Endothelial cell of umbilical vein (primary cell): Measurements from ENCODE around the gene BPIFA2. TPM values are rescaled to one million over a fixed set of nuclear protein-coding genes. Genes with fewer than 3 reads are reported as not detected.

Source experiments
- BruUV-seq: library from RNA; stranded (reverse); fragments of 400-500 nt; replicated peaks from 2 replicates; lab custom pipeline; 2021; lab: Mats Ljungman, UMichigan
- CTCF ChIA-PET: fragments of 300-600, 350-600 bp; sonication (Branson Sonifier 250); formaldehyde crosslinking; loops from one replicate; lab custom pipeline; 2021; ENCODE audit warnings: antibody characterized with exemption, inconsistent platforms; lab: Charles Lee
- POLR2A ChIA-PET: fragments of 300-600, 350-600 bp; sonication (Branson Sonifier 250); formaldehyde crosslinking; loops from one replicate; lab custom pipeline; 2021; ENCODE audit warnings: antibody characterized with exemption, inconsistent platforms; lab: Charles Lee
- DNase-seq: peaks from one replicate; pipeline ENCODE4 v3.0.0-alpha.2; 2011; ENCODE audit warnings: low read depth, low spot score
- FAIRE-seq: peaks from 2 replicates; lab custom pipeline; 2011; peaks lifted over from hg19 to GRCh38; lab: Jason Lieb, UNC
- H2AFZ ChIP-seq: 2 replicates; pipeline ENCODE4 v1.6.0; 2012; ENCODE audit warnings: low read depth, low read length, control low read depth, inconsistent platforms
- H3K27ac ChIP-seq: 2 replicates; pipeline ENCODE4 v1.5.1; 2011; ENCODE audit warnings: low read depth, mild to moderate bottlenecking, control low read depth, low read length, moderate library complexity; ENCODE audit not compliant: insufficient read depth
- H3K27me3 ChIP-seq, 2 experiments: 2 replicates each; pipeline versions ENCODE4 v1.6.0 to v1.6.1; 2011; ENCODE audit warnings: low read length in 2 of 2, mixed read lengths in 1 of 2; ENCODE audit not compliant: control insufficient read depth in 2 of 2, insufficient read depth in 2 of 2
- H3K36me3 ChIP-seq, 2 experiments: 2 replicates in 1 of 2; 3 replicates in 1 of 2; pipeline ENCODE4 v1.5.1; 2011; ENCODE audit warnings: low read length in 2 of 2, mild to moderate bottlenecking in 1 of 2, moderate library complexity in 1 of 2; ENCODE audit not compliant: control insufficient read depth in 2 of 2, insufficient read depth in 2 of 2; ENCODE audit errors: extremely low read depth in 1 of 2
- H3K4me1 ChIP-seq: 3 replicates; pipeline ENCODE4 v1.5.1; 2011; ENCODE audit warnings: mild to moderate bottlenecking, low read length; ENCODE audit not compliant: control insufficient read depth, insufficient read depth; ENCODE audit errors: extremely low read depth
- H3K4me2 ChIP-seq: 2 replicates; pipeline ENCODE4 v1.6.1; 2011; ENCODE audit warnings: low read length, control low read depth, mixed read lengths; ENCODE audit not compliant: insufficient read depth
- H3K4me3 ChIP-seq, 3 experiments: fragments of 200-600 bp in 1 of 3; sonication (generic), shearing (Covaris generic) in 1 of 3; replicated peaks in 1 of 3; 2 replicates each; pipeline ENCODE4 v1.5.1; 2011 to 2016; ENCODE audit warnings: control low read depth in 3 of 3, low read length in 3 of 3, mild to moderate bottlenecking in 2 of 3, inconsistent platforms in 1 of 3, low read depth in 1 of 3, moderate library complexity in 1 of 3; ENCODE audit not compliant: insufficient read depth in 1 of 3
- H3K79me2 ChIP-seq: 2 replicates; pipeline ENCODE4 v1.6.0; 2012; ENCODE audit warnings: low read length, inconsistent platforms; ENCODE audit not compliant: control insufficient read depth, insufficient read depth
- H3K9ac ChIP-seq: replicated peaks from 2 replicates; pipeline ENCODE3; 2011; ENCODE audit warnings: low read length, control low read depth; ENCODE audit not compliant: insufficient read depth; ENCODE audit errors: extremely low read depth
- H3K9me1 ChIP-seq: replicated peaks from 3 replicates; pipeline ENCODE4 v1.6.0; 2011; ENCODE audit warnings: mild to moderate bottlenecking, low read length; ENCODE audit not compliant: control insufficient read depth, insufficient read depth; ENCODE audit errors: extremely low read depth
- H3K9me3 ChIP-seq: replicated peaks from 2 replicates; pipeline ENCODE4 v1.5.1; 2012; ENCODE audit warnings: low read length, inconsistent platforms; ENCODE audit not compliant: control insufficient read depth, insufficient read depth
- H4K20me1 ChIP-seq: replicated peaks from 2 replicates; pipeline ENCODE3; 2011; ENCODE audit warnings: mild to moderate bottlenecking, low read length; ENCODE audit not compliant: control insufficient read depth, insufficient read depth; ENCODE audit errors: extremely low read depth
- CTCF ChIP-seq, 2 donors: IDR thresholded peaks; 1 replicate in 1 of 2; 2 replicates in 1 of 2; pipeline ENCODE4 v1.5.1; 2011; ENCODE audit warnings: low read length in 2 of 2, mild to moderate bottlenecking in 2 of 2, moderate library complexity in 2 of 2, control low read depth in 1 of 2, inconsistent platforms in 1 of 2, low read depth in 1 of 2; ENCODE audit not compliant: insufficient read depth in 1 of 2; ENCODE audit errors: extremely low read depth in 1 of 2
- FOS ChIP-seq: IDR thresholded peaks from 2 replicates; pipeline ENCODE4 v1.6.1; 2011; ENCODE audit warnings: mild to moderate bottlenecking, low read length, moderate library complexity, borderline replicate concordance; ENCODE audit not compliant: insufficient read depth
- GATA2 ChIP-seq: IDR thresholded peaks from 2 replicates; pipeline ENCODE4 v1.7.0; 2011; ENCODE audit warnings: low read depth, mild to moderate bottlenecking, moderate library complexity, mixed read lengths, low read length; ENCODE audit not compliant: insufficient read length, insufficient read depth
- JUN ChIP-seq: IDR thresholded peaks from 2 replicates; pipeline ENCODE4 v1.6.1; 2011; ENCODE audit warnings: borderline replicate concordance, low read depth; ENCODE audit not compliant: insufficient read length, insufficient read depth
- MAX ChIP-seq: IDR thresholded peaks from 2 replicates; pipeline ENCODE4 v1.6.1; 2011; ENCODE audit not compliant: insufficient read depth, insufficient read length
- MYC ChIP-seq: IDR thresholded peaks from one replicate; pipeline ENCODE4 v1.6.1; 2011; ENCODE audit warnings: mild to moderate bottlenecking, low read depth, low read length
- dilution Hi-C: fragments of 300-500 bp; cut with MboI; formaldehyde crosslinking; loops from one replicate; pipeline ENCODE4 v1.15.0; 2019; ENCODE audit warnings: low sequenced_read_pairs; ENCODE audit not compliant: extremely low pct_ligation_motif_present
- intact Hi-C: fragments of 100-400 bp; cut with micrococcal nuclease; formaldehyde crosslinking; loops from one replicate; pipeline ENCODE4 v1.10.0; 2022
- polyA plus RNA-seq, 4 experiments: library from polyadenylated mRNA; depleted of rRNA in 3 of 4; stranded (reverse) in 3 of 4; unstranded in 1 of 4; fragments of >200 nt; gene quantifications; 2 replicates each; pipeline versions ENCODE4 v1.2.1 to v1.2.3, GENCODE V29; 2011 to 2012; ENCODE audit warnings: missing spikeins in 1 of 4
- total RNA-seq: library from RNA; stranded (reverse); gene quantifications from 2 replicates; pipeline ENCODE4 v1.2.3, GENCODE V29; 2021

The BPIFA2 gene
- total and polyA plus RNA-seq, 2 donors (not counting 3 experiments of a cell fraction or from before 2014, with no cell fraction given), result not detected

GRCh38 chr20:33148040-33148439 is 19.9 kb upstream of the BPIFA2 start:
- ChIA-PET CTCF (no interaction called here), POLR2A (no interaction called here)
- dilution Hi-C loops, result no loop called here

GRCh38 chr20:33154252-33154651 is 13.7 kb upstream of the BPIFA2 start:
- Histone ChIP-seq H3K9me1 (no peaks in the 10 kb centered on the region), H3K27me3 (no peaks in the 10 kb centered on the region), H3K4me3 (no peak overlapping the region), H3K4me1 (no peaks in the 10 kb centered on the region), H3K9me3 (no peaks in the 10 kb centered on the region), H2AFZ (no peak overlapping the region), H3K79me2 (no peaks in the 10 kb centered on the region), H3K4me2 (no peak overlapping the region), H3K36me3 (no peaks in the 10 kb centered on the region), H4K20me1 (no peaks in the 10 kb centered on the region), H3K9ac (no peak overlapping the region), H3K27ac (no peak overlapping the region)
- CTCF ChIA-PET, result interaction anchor here (1.1 to 1.3 kb wide), 2 partner anchors 9 to 10 kb away, joined by 3 to 4 read pairs; no protein-coding TSS in a partner anchor
- FAIRE-seq (no peak), DNase-seq (no peak)
- TF ChIP-seq JUN (no peak), CTCF (IDR thresholded peaks at IDR 0.05; ENCODE audit: extremely low read depth in 1 of 2, insufficient read depth in 1 of 2, low read depth in 1 of 2, low read length in 2 of 2) (no peak), FOS (no peak), MYC (no peak), GATA2 (no peak)
- BruUV-seq, result no TSS peak
- dilution Hi-C loops, result no loop called here
- POLR2A ChIA-PET, result no interaction called here
- intact Hi-C loops, result no loop called here

More at GRCh38 chr20:33148040-33148439, 19.9 kb upstream of the BPIFA2 start:
- H4K20me1 ChIP-seq, result no peaks in the 10 kb centered on the region
- H3K9me1 ChIP-seq, result no peaks in the 10 kb centered on the region
- intact Hi-C loops, result no loop called here
- H3K27ac ChIP-seq, result no peak overlapping the region
- BruUV-seq, result no TSS peak
- no peak for TF ChIP-seq MAX
- TF ChIP-seq GATA2, result no peak
- H3K4me3 ChIP-seq, result no peak overlapping the region
- no peak overlapping the region for H3K9ac ChIP-seq
- no peaks in the 10 kb centered on the region for H3K9me3 ChIP-seq
- DNase-seq (no peak), FAIRE-seq (no peak)
- no peak overlapping the region for H3K4me2 ChIP-seq
- no peaks in the 10 kb centered on the region for H3K36me3 ChIP-seq
- no peaks in the 10 kb centered on the region for H3K4me1 ChIP-seq
- no peak overlapping the region for H2AFZ ChIP-seq
- H3K79me2 ChIP-seq, result no peaks in the 10 kb centered on the region
- no peaks in the 10 kb centered on the region for H3K27me3 ChIP-seq
